GM12872 (cell line): ENCODE measurements around the gene PROCA1.

ENCODE experiments used
- TF ChIP-seq, protein P1 (sequence below): IDR thresholded peaks from 3 replicates; pipeline ENCODE4 v1.5.1; 2011; ENCODE audit warnings: low read depth, mild to moderate bottlenecking, low read length, moderate library complexity; ENCODE audit not compliant: insufficient read depth

PROCA1 gene

DNA sequence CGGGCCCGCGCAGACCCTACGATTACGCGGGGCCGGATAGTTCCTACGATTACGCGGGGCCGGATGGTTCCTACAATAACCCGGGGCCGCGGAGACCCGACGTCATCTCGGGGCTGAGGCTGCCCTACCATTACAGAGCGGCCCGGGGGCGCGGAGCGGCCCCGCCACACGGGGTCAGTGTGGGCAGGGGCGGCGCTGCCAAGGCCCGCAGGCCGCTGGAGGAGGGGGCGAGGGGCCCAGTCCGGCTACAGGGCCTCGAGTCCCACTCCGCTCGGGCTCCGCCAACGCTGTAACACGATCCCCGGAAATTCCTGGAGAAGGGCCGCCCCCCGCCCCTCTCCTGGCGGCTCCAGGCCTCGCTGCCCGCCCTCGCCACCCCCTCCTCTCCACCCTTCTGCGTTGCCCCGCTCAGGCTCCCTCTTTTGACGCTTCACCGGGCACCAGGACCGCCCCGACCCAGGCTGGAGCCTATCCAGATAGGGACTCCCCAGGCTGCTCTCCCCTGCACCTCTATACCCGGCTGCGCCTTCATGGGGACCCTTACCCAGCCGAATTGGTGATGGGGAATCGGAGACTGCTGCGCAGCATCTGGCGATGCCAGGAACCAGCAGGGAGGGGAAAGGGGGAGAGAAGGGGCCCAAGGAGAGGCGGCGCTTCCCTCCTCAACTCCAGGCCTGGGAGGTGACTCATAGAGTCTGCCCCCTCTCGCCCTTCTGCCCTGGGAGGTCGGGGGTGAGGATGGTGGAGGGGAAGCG lies 6.1 kb upstream of the PROCA1 start, which contains the start of gene RAB34:
Gene RAB34, minus strand, starts transcription at position 291 of the 755 bp plus-strand sequence. CDS start 602 bp downstream, outside the sequence.
- TF ChIP-seq, protein P1, sequence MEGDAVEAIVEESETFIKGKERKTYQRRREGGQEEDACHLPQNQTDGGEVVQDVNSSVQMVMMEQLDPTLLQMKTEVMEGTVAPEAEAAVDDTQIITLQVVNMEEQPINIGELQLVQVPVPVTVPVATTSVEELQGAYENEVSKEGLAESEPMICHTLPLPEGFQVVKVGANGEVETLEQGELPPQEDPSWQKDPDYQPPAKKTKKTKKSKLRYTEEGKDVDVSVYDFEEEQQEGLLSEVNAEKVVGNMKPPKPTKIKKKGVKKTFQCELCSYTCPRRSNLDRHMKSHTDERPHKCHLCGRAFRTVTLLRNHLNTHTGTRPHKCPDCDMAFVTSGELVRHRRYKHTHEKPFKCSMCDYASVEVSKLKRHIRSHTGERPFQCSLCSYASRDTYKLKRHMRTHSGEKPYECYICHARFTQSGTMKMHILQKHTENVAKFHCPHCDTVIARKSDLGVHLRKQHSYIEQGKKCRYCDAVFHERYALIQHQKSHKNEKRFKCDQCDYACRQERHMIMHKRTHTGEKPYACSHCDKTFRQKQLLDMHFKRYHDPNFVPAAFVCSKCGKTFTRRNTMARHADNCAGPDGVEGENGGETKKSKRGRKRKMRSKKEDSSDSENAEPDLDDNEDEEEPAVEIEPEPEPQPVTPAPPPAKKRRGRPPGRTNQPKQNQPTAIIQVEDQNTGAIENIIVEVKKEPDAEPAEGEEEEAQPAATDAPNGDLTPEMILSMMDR, result peak; percentile 14; the same call in 1 of the 3 replicates

DNA sequence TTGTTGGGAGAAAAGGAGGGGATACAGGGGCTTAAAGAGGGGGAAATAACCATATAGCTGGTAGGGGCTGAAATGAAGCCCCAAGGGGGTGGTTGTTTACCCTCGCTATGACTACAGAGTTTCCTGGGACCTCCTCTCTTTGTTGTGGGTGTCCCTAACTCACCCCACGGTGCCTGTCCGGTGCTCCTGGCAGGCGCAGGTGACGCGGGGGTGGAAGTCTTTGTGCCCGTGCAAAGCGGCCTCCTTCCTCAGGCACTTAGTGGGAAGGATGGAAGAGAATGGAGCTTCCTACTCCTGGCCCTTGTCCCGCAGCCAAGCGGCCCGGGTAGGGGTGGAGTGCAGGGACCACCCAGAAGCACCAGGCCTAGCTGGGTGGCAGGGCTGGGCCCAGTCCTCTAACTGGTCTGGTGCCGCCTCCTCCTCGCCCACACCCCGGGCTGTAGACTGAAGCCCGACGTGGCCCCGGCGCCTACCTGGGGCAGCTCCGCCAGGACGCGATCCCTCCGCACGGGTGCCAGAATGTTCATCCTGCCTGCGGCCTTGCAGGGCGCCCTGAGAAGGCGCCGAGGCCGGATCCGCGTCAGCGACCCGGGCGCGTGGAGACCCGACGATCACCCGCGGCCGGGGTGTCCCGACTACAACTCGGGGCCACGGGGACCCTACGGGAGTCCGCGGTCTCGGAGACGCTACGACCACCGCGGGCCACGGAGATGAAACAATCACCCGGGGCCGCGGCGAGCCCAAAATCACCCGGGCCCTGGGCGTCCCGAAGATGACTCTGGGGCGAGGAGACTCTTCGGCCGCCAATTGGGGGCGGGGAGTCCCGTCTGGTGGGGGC lies 5.3 kb upstream of the PROCA1 start:
- TF ChIP-seq, protein P1, result no peak

DNA sequence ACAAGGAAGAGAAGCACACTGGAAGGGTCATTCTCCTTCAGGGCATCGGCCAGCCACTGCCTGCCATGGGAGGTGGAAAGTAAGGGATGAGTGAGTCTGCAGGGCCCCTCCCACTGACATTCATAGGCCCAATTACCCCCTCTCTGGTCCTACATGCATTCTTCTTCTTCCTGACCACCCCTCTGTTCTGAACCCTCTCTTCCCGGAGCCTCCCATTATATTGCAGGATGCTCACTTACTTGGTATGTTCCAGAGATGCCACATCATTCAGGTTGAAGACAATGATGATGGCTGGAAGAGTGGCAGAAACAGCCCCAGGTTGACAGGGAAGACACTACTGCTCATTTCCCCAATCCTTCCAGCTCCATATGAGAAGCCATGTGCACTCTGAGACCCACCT lies 3.5 kb upstream of the PROCA1 start:
- TF ChIP-seq, protein P1, result no peak

DNA sequence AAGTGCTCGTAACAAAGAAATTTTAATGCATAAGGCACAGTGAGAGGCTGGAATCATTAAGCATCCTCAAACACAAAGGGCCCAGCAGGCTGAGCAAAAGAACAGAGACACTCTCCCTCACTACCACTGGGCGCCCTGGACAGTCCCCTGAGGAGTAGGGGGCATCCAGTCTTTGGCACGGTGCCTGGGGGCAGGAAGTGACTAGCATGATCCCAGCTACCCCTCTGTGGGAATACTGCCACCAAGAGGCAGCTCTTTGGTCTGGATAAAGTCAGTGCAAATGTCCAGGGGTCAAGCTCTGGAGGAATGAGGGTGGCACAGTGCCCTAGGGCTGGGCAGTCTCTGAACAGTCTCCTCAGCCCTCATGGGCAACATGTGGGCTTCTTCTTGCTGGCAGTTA lies 2.6 kb upstream of the PROCA1 start:
- TF ChIP-seq, protein P1, result no peak

DNA sequence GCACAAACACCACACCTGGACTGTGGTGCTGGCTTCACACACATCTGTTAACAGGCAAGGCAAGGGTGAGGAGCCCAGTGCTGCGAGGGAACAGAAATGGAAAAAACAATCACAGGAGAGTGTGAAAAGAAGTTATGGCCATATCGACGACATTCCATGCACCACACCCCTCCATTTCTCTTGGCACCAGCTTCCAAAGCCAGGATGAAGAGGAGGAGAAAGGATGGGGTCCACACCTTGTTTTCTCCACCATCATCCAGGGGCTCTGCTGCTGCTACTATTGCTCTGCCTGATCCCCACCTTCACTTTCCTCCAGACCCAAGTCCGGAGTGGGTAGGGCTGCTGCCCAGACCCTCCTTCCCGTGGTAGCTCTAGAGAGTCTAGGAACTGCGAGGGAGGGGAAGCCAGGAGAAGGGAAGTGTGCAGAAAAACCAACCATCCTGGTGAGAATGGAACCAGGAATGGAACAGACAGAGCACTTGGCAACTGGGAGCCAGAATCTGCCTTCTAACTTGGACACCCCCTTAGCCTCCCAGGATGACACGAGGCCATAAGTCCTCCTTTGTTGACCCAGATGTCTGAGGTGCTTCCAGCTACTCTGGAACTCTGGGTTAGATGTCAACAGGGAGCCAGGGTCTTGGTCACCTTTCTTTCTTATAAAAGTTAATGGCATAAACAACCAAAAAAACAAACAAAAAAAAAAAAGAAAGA lies 1.2 kb upstream of the PROCA1 start:
- TF ChIP-seq, protein P1, result no peak

DNA sequence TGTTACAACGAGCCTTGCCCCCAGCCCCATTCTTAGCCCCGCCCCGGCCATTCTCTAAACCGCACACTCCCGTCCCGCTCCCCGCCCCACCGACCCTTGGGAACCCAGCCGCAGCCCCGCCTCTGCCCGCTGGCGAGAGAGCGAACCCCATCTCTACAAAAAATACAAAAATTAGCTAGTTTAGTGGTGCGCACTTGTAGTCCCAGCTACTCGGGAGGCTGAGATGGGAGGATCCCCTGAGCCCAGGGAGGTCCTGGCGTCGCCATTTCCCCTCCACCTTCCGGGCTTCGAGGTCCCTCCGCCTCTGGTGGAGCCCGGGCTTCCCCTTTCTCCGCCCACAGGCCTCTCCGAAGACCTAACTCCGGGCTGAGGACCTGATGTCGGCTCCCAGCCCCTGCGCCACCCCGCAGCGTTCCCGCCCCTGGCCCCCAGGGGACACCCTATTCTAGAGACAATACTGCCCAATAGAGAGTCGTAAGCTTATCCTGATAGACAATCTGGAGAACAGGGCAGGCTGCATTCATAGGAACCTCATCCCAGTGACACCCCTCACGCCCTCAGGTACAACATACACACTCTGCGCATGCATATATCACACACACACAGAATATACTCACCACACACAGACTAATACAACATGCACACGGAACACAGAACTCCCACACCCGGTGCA lies 480 bp upstream of the PROCA1 start:
- TF ChIP-seq, protein P1, result peak; percentile 41; the same call in 2 of the 3 replicates
